GM12878 (cell line): ENCODE data around the gene FBXO4. TPM values are rescaled to one million over a fixed set of nuclear protein-coding genes. Genes with fewer than 3 reads are reported as not detected.

ENCODE experiments used
- ATAC-seq: fragments of 200-7000 bp; cut with Tn5 transposase; 3 replicates; pipeline ENCODE4 v1.9.1; 2020; ENCODE audit warnings: mild to moderate bottlenecking, moderate library complexity
- BruUV-seq: library from RNA; stranded (reverse); fragments of 400-500 nt; replicated peaks from 2 replicates; lab custom pipeline; 2021; lab: Mats Ljungman, UMichigan
- CTCF ChIA-PET: fragments of 300-600 bp; sonication (Branson Sonifier 250); formaldehyde crosslinking; extraction: SDS; loops from one replicate; lab custom pipeline; 2021; ENCODE audit warnings: inconsistent platforms; lab: Yijun Ruan, JAX
- POLR2A ChIA-PET: fragments of 350-600 bp; formaldehyde crosslinking; extraction: SDS; loops from one replicate; lab custom pipeline; 2021; ENCODE audit warnings: inconsistent platforms; lab: Charles Lee
- RAD21 ChIA-PET: fragments of 300-600 bp; sonication (Branson Sonifier 250); formaldehyde crosslinking; loops from one replicate; lab custom pipeline; 2023; ENCODE audit warnings: antibody characterized with exemption; ENCODE audit not compliant: unreplicated experiment; lab: Charles Lee
- SMC1A ChIA-PET: fragments of 300-600 bp; sonication (Branson Sonifier 250); formaldehyde crosslinking; loops from one replicate; lab custom pipeline; 2023; ENCODE audit not compliant: unreplicated experiment, uncharacterized antibody; lab: Charles Lee
- DNase-seq: peaks from one replicate; pipeline ENCODE4 v3.0.0-alpha.2; 2011; ENCODE audit warnings: low read depth, low spot score
- FAIRE-seq: peaks from 3 replicates; lab custom pipeline; 2011; peaks lifted over from hg19 to GRCh38; lab: Jason Lieb, UNC
- H2AFZ ChIP-seq: 2 replicates; pipeline ENCODE4 v1.6.0; 2011; ENCODE audit warnings: low read depth, low read length, control low read depth; ENCODE audit not compliant: control insufficient read depth
- H3K27ac ChIP-seq: 2 replicates; pipeline ENCODE4 v1.5.1; 2011; ENCODE audit warnings: control low read depth; ENCODE audit not compliant: control insufficient read depth, insufficient read depth
- H3K27me3 ChIP-seq, 2 experiments: replicated peaks in 1 of 2; 2 replicates each; pipeline versions ENCODE4 v1.6.0 to v1.6.1; 2011; ENCODE audit warnings: low read length in 1 of 2; ENCODE audit not compliant: control insufficient read depth in 2 of 2, insufficient read depth in 2 of 2
- H3K36me3 ChIP-seq, 2 experiments: 2 replicates each; pipeline ENCODE4 v1.5.1; 2011; ENCODE audit warnings: low read length in 1 of 2; ENCODE audit not compliant: control insufficient read depth in 2 of 2, insufficient read depth in 2 of 2
- H3K4me1 ChIP-seq: 2 replicates; pipeline ENCODE4 v1.6.1; 2011; ENCODE audit warnings: mild to moderate bottlenecking, low read length, moderate library complexity, mixed read lengths; ENCODE audit not compliant: control insufficient read depth, insufficient read depth
- H3K4me2 ChIP-seq: 2 replicates; pipeline ENCODE4 v1.6.0; 2011; ENCODE audit warnings: control low read depth; ENCODE audit not compliant: control insufficient read depth, insufficient read depth
- H3K4me3 ChIP-seq: fragments of 200-600 bp; sonication (generic); 2 replicates; pipeline ENCODE4 v1.5.1; 2016
- H3K79me2 ChIP-seq: 2 replicates; pipeline ENCODE4 v1.6.0; 2011; ENCODE audit warnings: low read length; ENCODE audit not compliant: control insufficient read depth, insufficient read depth
- H3K9ac ChIP-seq: 2 replicates; pipeline ENCODE4 v1.8.0; 2011; ENCODE audit warnings: low read length, control low read depth, mixed read lengths; ENCODE audit not compliant: control insufficient read depth, insufficient read depth
- H3K9me3 ChIP-seq: replicated peaks from 3 replicates; pipeline ENCODE4 v1.5.1; 2011; ENCODE audit warnings: mild to moderate bottlenecking, low read length; ENCODE audit not compliant: control insufficient read depth, insufficient read depth
- H4K20me1 ChIP-seq: 2 replicates; pipeline ENCODE4 v1.6.0; 2011; ENCODE audit not compliant: control insufficient read depth, insufficient read depth
- IKZF1 ChIP-seq: fragments of 450-650 bp; conservative IDR thresholded peaks from 2 replicates; pipeline ENCODE4 v1.6.1; 2017; ENCODE audit warnings: antibody characterized with exemption, mild to moderate bottlenecking
- SMAD5 ChIP-seq: IDR thresholded peaks from 2 replicates; pipeline ENCODE4 v1.6.1; 2016; ENCODE audit warnings: antibody characterized with exemption, low read depth
- TCF12 ChIP-seq: IDR thresholded peaks from 2 replicates; pipeline ENCODE4 v1.6.1; 2011; ENCODE audit warnings: low read depth, mild to moderate bottlenecking, low read length
- TCF3 ChIP-seq: IDR thresholded peaks from 2 replicates; pipeline ENCODE4 v1.6.1; 2012; ENCODE audit warnings: low read depth, mild to moderate bottlenecking, low read length, borderline replicate concordance; ENCODE audit not compliant: insufficient read depth
- in situ Hi-C: fragments of 300-500 bp; cut with MboI; formaldehyde crosslinking; loops from 9 replicates; pipeline ENCODE4 v1.14.3; 2018; ENCODE audit warnings: mixed read lengths
- intact Hi-C: fragments of 100-400 bp; cut with micrococcal nuclease; formaldehyde crosslinking; loops from one replicate; pipeline ENCODE4 v1.14.2; 2022; ENCODE audit not compliant: unreplicated experiment
- polyA plus RNA-seq, 11 experiments: library from polyadenylated mRNA; depleted of rRNA in 4 of 11; unstranded in 6 of 11; stranded (reverse) in 5 of 11; fragments of >200 nt; fragmentation: Nextera tagmentation in 4 of 11; fragmentation: Illumina TruSeq in 1 of 11; extraction: Ambion mirVana in 4 of 11; extraction: Trizol in 1 of 11; gene quantifications; 1 replicate in 1 of 11; 2 replicates in 10 of 11; pipeline versions ENCODE4 v1.2.1 to v1.2.3, GENCODE V29; 2011 to 2016; ENCODE audit warnings: inconsistent platforms in 2 of 11, missing spikeins in 2 of 11, low read depth in 1 of 11
- total RNA-seq, 4 experiments: library from RNA; depleted of rRNA in 3 of 4; stranded (reverse); fragments of >200 nt in 3 of 4; fragmentation: Illumina TruSeq in 1 of 4; extraction: Trizol in 1 of 4; gene quantifications; 2 replicates each; pipeline versions ENCODE4 v1.2.1 to v1.2.3, GENCODE V29; 2013 to 2021
- TF ChIP-seq, protein P1 (sequence below): IDR thresholded peaks from 2 replicates; pipeline ENCODE4 v1.6.1; 2012; ENCODE audit warnings: mild to moderate bottlenecking, low read depth, low read length
- TF ChIP-seq, protein P2 (sequence below): fragments of 450-650 bp; IDR thresholded peaks from 2 replicates; pipeline ENCODE4 v1.6.1; 2017; ENCODE audit warnings: mild to moderate bottlenecking, moderate library complexity
- TF ChIP-seq, protein P3 (sequence below): fragments of 450-650 bp; IDR thresholded peaks from 2 replicates; pipeline ENCODE4 v1.6.1; 2017; ENCODE audit warnings: low read depth, mild to moderate bottlenecking, moderate library complexity

FBXO4 gene
- total and polyA plus RNA-seq, 10 of the 15 experiments (the other 5 are each of a cell fraction or from before 2014, with no cell fraction given) = 7.2 to 30.5 (median 19.6) TPM

DNA sequence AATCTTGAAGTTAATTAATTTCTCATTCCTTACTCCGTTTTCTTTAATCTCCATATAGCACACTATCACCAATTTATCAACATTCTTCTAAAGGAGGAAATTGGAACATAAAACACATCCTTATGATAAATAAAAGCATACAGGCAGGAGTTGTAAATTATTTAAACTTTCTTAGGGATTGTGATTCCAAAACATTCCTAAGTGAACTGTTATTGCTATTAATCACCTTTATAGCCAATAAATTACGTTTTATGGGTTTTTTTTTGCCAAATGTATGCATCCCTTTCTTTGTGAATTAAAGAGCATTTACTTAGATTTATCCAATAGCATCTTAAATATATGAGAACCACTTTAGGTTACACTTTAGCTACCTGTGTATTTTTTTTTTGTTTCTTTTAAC lies 55.3 kb downstream of the FBXO4 start (continued):
- TF ChIP-seq, protein P1, sequence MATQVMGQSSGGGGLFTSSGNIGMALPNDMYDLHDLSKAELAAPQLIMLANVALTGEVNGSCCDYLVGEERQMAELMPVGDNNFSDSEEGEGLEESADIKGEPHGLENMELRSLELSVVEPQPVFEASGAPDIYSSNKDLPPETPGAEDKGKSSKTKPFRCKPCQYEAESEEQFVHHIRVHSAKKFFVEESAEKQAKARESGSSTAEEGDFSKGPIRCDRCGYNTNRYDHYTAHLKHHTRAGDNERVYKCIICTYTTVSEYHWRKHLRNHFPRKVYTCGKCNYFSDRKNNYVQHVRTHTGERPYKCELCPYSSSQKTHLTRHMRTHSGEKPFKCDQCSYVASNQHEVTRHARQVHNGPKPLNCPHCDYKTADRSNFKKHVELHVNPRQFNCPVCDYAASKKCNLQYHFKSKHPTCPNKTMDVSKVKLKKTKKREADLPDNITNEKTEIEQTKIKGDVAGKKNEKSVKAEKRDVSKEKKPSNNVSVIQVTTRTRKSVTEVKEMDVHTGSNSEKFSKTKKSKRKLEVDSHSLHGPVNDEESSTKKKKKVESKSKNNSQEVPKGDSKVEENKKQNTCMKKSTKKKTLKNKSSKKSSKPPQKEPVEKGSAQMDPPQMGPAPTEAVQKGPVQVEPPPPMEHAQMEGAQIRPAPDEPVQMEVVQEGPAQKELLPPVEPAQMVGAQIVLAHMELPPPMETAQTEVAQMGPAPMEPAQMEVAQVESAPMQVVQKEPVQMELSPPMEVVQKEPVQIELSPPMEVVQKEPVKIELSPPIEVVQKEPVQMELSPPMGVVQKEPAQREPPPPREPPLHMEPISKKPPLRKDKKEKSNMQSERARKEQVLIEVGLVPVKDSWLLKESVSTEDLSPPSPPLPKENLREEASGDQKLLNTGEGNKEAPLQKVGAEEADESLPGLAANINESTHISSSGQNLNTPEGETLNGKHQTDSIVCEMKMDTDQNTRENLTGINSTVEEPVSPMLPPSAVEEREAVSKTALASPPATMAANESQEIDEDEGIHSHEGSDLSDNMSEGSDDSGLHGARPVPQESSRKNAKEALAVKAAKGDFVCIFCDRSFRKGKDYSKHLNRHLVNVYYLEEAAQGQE = no peak
- TF ChIP-seq TCF12 (no peak), TCF3 (no peak), IKZF1 (no peak)
- TF ChIP-seq, protein P2, sequence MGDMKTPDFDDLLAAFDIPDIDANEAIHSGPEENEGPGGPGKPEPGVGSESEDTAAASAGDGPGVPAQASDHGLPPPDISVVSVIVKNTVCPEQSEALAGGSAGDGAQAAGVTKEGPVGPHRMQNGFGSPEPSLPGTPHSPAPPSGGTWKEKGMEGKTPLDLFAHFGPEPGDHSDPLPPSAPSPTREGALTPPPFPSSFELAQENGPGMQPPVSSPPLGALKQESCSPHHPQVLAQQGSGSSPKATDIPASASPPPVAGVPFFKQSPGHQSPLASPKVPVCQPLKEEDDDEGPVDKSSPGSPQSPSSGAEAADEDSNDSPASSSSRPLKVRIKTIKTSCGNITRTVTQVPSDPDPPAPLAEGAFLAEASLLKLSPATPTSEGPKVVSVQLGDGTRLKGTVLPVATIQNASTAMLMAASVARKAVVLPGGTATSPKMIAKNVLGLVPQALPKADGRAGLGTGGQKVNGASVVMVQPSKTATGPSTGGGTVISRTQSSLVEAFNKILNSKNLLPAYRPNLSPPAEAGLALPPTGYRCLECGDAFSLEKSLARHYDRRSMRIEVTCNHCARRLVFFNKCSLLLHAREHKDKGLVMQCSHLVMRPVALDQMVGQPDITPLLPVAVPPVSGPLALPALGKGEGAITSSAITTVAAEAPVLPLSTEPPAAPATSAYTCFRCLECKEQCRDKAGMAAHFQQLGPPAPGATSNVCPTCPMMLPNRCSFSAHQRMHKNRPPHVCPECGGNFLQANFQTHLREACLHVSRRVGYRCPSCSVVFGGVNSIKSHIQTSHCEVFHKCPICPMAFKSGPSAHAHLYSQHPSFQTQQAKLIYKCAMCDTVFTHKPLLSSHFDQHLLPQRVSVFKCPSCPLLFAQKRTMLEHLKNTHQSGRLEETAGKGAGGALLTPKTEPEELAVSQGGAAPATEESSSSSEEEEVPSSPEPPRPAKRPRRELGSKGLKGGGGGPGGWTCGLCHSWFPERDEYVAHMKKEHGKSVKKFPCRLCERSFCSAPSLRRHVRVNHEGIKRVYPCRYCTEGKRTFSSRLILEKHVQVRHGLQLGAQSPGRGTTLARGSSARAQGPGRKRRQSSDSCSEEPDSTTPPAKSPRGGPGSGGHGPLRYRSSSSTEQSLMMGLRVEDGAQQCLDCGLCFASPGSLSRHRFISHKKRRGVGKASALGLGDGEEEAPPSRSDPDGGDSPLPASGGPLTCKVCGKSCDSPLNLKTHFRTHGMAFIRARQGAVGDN = no peak

DNA sequence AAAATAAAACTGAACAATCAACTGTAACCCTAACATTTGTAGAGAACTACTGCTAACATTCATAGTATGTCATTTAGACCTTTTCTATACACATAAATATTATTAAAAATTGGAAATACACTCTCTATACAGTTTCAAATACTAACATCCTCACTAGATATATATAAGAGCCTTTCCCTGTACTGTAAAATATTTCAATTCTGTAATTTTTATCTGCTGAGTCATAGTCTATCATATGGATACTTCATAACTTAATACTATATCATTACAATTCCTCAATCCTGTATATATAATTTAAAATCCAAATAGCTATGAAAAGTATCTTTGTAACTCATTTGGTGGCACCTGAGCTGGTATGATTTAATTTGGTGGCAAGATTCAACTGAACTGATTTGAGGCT lies 55.8 kb downstream of the FBXO4 start:
- in situ Hi-C loops (no loop called here), intact Hi-C loops (no loop called here)
- Histone ChIP-seq H3K9ac (no peak overlapping the region), H3K79me2 (no peaks in the 10 kb centered on the region), H3K4me2 (no peak overlapping the region), H3K4me3 (no peak overlapping the region), H3K9me3 (no peaks in the 10 kb centered on the region), H2AFZ (no peak overlapping the region), H3K27me3 (no peaks in the 10 kb centered on the region; a peak in 1 of 4 replicates), H3K36me3 (no peaks in the 10 kb centered on the region), H3K4me1 (no peaks in the 10 kb centered on the region), H3K27ac (no peak overlapping the region), H4K20me1 (no peaks in the 10 kb centered on the region)
- FAIRE-seq (no peak), DNase-seq (no peak), ATAC-seq (no peak)
- TF ChIP-seq, protein P2 = no peak
- TF ChIP-seq, protein P3, sequence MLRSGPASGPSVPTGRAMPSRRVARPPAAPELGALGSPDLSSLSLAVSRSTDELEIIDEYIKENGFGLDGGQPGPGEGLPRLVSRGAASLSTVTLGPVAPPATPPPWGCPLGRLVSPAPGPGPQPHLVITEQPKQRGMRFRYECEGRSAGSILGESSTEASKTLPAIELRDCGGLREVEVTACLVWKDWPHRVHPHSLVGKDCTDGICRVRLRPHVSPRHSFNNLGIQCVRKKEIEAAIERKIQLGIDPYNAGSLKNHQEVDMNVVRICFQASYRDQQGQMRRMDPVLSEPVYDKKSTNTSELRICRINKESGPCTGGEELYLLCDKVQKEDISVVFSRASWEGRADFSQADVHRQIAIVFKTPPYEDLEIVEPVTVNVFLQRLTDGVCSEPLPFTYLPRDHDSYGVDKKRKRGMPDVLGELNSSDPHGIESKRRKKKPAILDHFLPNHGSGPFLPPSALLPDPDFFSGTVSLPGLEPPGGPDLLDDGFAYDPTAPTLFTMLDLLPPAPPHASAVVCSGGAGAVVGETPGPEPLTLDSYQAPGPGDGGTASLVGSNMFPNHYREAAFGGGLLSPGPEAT = no peak
- TF ChIP-seq SMAD5 = no peak
- ChIA-PET CTCF (no interaction called here), POLR2A (no interaction called here), SMC1A (no interaction called here), RAD21 (no interaction called here)
- no TSS peak for BruUV-seq
